A549 (cell line): ENCODE results near the gene ABCA2.

Experiments
- CHD4 ChIP-seq: fragments of 200-600 bp; sonication (generic); IDR thresholded peaks from 2 replicates; pipeline ENCODE4 v1.6.1; 2016; ENCODE audit warnings: antibody characterized with exemption, mild to moderate bottlenecking, borderline replicate concordance
- KDM5A ChIP-seq: fragments of 200-600 bp; sonication (generic); IDR thresholded peaks from 2 replicates; pipeline ENCODE4 v1.6.1; 2016; ENCODE audit warnings: antibody characterized with exemption, mild to moderate bottlenecking
- POLR2A ChIP-seq: IDR thresholded peaks from 2 replicates; pipeline ENCODE4 v1.6.1; 2012; ENCODE audit warnings: mild to moderate bottlenecking, low read length
- POLR2AphosphoS2 ChIP-seq: conservative IDR thresholded peaks from 2 replicates; pipeline ENCODE4 v1.6.1; 2012; ENCODE audit warnings: low read length, improper control_type of control experiment, inconsistent platforms
- RARB ChIP-seq: fragments of 250-450 bp; sonication (Bioruptor Pico); IDR thresholded peaks from 2 replicates; pipeline ENCODE4 v1.8.0; 2021; ENCODE audit warnings: mild to moderate bottlenecking, moderate library complexity
- RFX5 ChIP-seq: fragments of 450-650 bp; IDR thresholded peaks from 2 replicates; pipeline ENCODE4 v1.7.1; 2014; ENCODE audit warnings: antibody characterized with exemption, mild to moderate bottlenecking, moderate library complexity
- RNF2 ChIP-seq: fragments of 200-600 bp; sonication (generic); IDR thresholded peaks from 2 replicates; pipeline ENCODE4 v1.6.1; 2016; ENCODE audit warnings: low read depth, mild to moderate bottlenecking, antibody characterized with exemption, moderate library complexity, borderline replicate concordance
- SMC3 ChIP-seq: fragments of >200 bp; sonication (Bioruptor Twin); formaldehyde crosslinking; IDR thresholded peaks from 3 replicates; pipeline ENCODE4 v1.6.1; 2018; ENCODE audit warnings: inconsistent platforms
- USF2 ChIP-seq: fragments of 450-650 bp; IDR thresholded peaks from 2 replicates; pipeline ENCODE4 v1.6.1; 2014; ENCODE audit warnings: antibody characterized with exemption
- ZFP36 ChIP-seq: fragments of 450-650 bp; IDR thresholded peaks from 2 replicates; pipeline ENCODE4 v1.6.1; 2014; ENCODE audit warnings: borderline replicate concordance; ENCODE audit not compliant: partially characterized antibody
- ZSCAN20 ChIP-seq: fragments of 250-450 bp; sonication (Bioruptor Pico); IDR thresholded peaks from 2 replicates; pipeline ENCODE4 v1.8.0; 2022; ENCODE audit warnings: mild to moderate bottlenecking, moderate library complexity
- TF ChIP-seq, protein P1 (sequence below): fragments of >200 bp; sonication (Bioruptor Twin); formaldehyde crosslinking; IDR thresholded peaks from 3 replicates; pipeline ENCODE4 v1.5.1; 2016

DNA sequence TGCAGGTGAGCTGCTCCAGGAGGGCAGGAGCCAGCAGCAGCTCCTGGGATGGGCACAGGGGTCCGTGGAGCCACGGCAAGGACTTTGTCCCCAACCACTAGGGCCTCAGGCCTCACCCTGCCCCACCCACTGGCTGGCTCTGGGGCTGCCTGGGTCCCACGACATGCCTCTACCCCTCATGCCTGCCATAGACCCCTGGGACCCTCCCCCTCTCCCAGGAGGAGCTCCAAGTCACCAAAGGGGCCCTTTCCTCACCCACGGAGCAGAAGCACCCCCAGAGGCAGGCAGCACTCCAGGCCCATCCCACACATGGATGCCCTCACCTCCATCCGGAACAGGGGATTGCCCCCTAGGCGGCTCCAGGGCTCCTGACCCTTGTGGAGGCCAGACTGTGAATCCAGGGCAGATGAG, 6.5 kb downstream of the ABCA2 start:
- TF ChIP-seq RARB (CRISPR knock-in tag) (no peak), RNF2 (no peak), POLR2AphosphoS2 (no peak), USF2 (no peak), CHD4 (no peak), ZFP36 (no peak), KDM5A (no peak), POLR2A (no peak), ZSCAN20 (no peak), RFX5 (no peak), SMC3 (no peak)
- TF ChIP-seq, protein P1, sequence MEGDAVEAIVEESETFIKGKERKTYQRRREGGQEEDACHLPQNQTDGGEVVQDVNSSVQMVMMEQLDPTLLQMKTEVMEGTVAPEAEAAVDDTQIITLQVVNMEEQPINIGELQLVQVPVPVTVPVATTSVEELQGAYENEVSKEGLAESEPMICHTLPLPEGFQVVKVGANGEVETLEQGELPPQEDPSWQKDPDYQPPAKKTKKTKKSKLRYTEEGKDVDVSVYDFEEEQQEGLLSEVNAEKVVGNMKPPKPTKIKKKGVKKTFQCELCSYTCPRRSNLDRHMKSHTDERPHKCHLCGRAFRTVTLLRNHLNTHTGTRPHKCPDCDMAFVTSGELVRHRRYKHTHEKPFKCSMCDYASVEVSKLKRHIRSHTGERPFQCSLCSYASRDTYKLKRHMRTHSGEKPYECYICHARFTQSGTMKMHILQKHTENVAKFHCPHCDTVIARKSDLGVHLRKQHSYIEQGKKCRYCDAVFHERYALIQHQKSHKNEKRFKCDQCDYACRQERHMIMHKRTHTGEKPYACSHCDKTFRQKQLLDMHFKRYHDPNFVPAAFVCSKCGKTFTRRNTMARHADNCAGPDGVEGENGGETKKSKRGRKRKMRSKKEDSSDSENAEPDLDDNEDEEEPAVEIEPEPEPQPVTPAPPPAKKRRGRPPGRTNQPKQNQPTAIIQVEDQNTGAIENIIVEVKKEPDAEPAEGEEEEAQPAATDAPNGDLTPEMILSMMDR: no peak
